Measurements from ENCODE around the gene PIKFYVE.

The PIKFYVE gene

DNA sequence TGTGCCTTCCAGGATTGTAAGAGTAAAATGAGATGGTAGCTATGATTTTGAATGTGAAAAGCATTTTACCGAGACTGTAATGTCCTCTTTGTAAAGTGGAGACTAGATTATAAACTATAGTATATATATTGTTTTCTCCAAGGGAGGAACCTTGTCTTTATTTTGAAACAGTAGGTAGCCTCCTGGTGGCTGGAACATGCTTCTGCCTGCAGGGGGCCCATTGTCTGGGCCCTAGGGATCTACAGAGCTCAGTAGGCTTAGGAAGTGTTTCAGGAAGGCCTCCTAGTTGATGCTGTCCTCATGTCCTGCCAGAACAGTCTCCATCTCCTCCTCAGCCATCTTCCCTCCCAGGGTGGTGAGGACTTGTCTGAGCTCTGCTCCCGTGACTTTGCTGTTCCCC lies 3.0 kb downstream of the PIKFYVE start:
- TF ChIP-seq YY1 (IDR thresholded peaks at IDR 0.05; ENCODE audit: low read depth) (no peak), NFIC (IDR thresholded peaks at IDR 0.05) (no peak), CREB1 (IDR thresholded peaks at IDR 0.05; ENCODE audit: low read depth) (no peak), TAF1 (IDR thresholded peaks at IDR 0.05; ENCODE audit: low read depth) (no peak), TEAD4 (IDR thresholded peaks at IDR 0.05) (no peak), RAD21 (IDR thresholded peaks at IDR 0.05; ENCODE audit: low read depth) (no peak), FOXM1 (IDR thresholded peaks at IDR 0.05; ENCODE audit: borderline replicate concordance, low read depth) (no peak), CEBPB (IDR thresholded peaks at IDR 0.05) (no peak)
- TF ChIP-seq, protein P1, sequence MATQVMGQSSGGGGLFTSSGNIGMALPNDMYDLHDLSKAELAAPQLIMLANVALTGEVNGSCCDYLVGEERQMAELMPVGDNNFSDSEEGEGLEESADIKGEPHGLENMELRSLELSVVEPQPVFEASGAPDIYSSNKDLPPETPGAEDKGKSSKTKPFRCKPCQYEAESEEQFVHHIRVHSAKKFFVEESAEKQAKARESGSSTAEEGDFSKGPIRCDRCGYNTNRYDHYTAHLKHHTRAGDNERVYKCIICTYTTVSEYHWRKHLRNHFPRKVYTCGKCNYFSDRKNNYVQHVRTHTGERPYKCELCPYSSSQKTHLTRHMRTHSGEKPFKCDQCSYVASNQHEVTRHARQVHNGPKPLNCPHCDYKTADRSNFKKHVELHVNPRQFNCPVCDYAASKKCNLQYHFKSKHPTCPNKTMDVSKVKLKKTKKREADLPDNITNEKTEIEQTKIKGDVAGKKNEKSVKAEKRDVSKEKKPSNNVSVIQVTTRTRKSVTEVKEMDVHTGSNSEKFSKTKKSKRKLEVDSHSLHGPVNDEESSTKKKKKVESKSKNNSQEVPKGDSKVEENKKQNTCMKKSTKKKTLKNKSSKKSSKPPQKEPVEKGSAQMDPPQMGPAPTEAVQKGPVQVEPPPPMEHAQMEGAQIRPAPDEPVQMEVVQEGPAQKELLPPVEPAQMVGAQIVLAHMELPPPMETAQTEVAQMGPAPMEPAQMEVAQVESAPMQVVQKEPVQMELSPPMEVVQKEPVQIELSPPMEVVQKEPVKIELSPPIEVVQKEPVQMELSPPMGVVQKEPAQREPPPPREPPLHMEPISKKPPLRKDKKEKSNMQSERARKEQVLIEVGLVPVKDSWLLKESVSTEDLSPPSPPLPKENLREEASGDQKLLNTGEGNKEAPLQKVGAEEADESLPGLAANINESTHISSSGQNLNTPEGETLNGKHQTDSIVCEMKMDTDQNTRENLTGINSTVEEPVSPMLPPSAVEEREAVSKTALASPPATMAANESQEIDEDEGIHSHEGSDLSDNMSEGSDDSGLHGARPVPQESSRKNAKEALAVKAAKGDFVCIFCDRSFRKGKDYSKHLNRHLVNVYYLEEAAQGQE (IDR thresholded peaks at IDR 0.05; ENCODE audit: low read depth) = no peak
- TF ChIP-seq, protein P2, sequence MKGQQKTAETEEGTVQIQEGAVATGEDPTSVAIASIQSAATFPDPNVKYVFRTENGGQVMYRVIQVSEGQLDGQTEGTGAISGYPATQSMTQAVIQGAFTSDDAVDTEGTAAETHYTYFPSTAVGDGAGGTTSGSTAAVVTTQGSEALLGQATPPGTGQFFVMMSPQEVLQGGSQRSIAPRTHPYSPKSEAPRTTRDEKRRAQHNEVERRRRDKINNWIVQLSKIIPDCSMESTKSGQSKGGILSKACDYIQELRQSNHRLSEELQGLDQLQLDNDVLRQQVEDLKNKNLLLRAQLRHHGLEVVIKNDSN (IDR thresholded peaks at IDR 0.05) = no peak
- TF ChIP-seq, protein P3, sequence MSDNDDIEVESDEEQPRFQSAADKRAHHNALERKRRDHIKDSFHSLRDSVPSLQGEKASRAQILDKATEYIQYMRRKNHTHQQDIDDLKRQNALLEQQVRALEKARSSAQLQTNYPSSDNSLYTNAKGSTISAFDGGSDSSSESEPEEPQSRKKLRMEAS (IDR thresholded peaks at IDR 0.05) = no peak

DNA sequence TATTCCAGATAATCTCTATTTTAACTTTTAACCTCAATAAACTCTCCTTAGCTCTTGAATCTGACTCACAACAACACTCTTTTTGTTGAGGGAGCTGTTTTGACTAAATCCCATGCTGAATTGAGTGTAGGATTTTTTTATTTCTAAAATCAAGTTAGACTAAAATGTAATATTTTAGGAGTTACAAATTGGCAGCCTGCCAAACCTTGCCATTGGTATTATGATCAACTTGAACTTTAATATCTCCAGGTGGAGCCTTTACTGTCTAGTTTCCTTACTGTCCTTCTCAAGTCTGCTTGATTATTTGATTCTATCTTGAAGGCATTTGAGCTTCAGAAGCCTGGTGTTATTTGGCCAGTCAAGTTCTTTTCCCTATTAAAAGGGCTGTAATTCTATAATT lies 8.7 kb downstream of the PIKFYVE start:
- TF ChIP-seq NFIC (IDR thresholded peaks at IDR 0.05) (peak; percentile 36; the same call in 1 of the 2 replicates), EGR1 (IDR thresholded peaks at IDR 0.05) (no peak), TCF12 (IDR thresholded peaks at IDR 0.05; ENCODE audit: low read depth) (no peak)

DNA sequence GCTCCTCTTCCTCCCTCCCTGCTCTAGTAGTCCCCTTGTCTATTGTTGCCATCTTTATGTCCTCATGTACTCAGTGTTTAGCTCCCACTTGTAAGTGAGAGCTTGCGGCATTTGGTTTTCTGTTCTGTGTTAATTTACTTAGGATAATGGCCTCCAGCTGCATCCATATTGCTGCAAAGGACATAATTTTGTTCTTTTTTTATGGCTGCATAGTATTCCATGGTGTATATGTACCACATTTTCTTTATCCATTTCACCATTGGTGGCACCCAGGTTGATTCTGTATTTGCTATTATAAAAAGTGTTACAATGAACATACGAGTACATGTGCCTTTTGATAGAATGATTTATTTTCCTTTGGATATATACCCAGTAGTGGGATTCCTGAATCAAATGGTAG lies 12.5 kb downstream of the PIKFYVE start:
- TF ChIP-seq RAD21 (IDR thresholded peaks at IDR 0.05; ENCODE audit: low read depth) = no peak
- no peak for TF ChIP-seq TCF12 (IDR thresholded peaks at IDR 0.05; ENCODE audit: low read depth)
- TF ChIP-seq, protein P3 (IDR thresholded peaks at IDR 0.05) = no peak
- TF ChIP-seq CEBPB (IDR thresholded peaks at IDR 0.05) = no peak
- TF ChIP-seq NFIC (IDR thresholded peaks at IDR 0.05) = no peak
- no peak for TF ChIP-seq ZBTB7A (IDR thresholded peaks at IDR 0.05; ENCODE audit: low read depth)
- no peak for TF ChIP-seq CREB1 (IDR thresholded peaks at IDR 0.05; ENCODE audit: low read depth)
- no peak for TF ChIP-seq TEAD4 (IDR thresholded peaks at IDR 0.05)
- TF ChIP-seq YY1 (IDR thresholded peaks at IDR 0.05; ENCODE audit: low read depth) = no peak
- TF ChIP-seq TAF1 (IDR thresholded peaks at IDR 0.05; ENCODE audit: low read depth) = no peak
- TF ChIP-seq FOXM1 (IDR thresholded peaks at IDR 0.05; ENCODE audit: borderline replicate concordance, low read depth) = no peak
- TF ChIP-seq, protein P2 (IDR thresholded peaks at IDR 0.05) = no peak
- TF ChIP-seq EGR1 (IDR thresholded peaks at IDR 0.05) = no peak
- TF ChIP-seq EP300 (IDR thresholded peaks at IDR 0.05; ENCODE audit: borderline replicate concordance) = no peak
- TF ChIP-seq, protein P1 (IDR thresholded peaks at IDR 0.05; ENCODE audit: low read depth) = no peak

DNA sequence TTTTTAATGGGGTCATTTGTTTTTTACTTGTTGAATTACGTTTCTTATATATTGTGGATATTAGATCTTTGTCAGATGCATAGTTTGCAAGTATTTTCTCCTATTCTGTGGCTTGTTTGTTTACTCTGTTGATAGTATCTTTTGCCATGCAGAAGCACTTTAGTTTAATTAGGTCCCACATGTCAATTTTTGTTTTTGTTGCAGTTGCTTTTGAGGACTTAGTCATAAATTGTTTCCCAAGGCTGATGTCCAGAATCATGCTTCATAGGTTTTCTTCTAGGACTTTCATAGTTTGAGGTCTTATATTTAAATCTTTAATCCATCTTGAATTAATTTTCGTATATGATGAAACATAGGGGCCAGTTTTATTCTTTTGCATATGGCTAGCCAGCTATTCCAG lies 13.2 kb downstream of the PIKFYVE start:
- no peak for TF ChIP-seq CEBPB (IDR thresholded peaks at IDR 0.05)

DNA sequence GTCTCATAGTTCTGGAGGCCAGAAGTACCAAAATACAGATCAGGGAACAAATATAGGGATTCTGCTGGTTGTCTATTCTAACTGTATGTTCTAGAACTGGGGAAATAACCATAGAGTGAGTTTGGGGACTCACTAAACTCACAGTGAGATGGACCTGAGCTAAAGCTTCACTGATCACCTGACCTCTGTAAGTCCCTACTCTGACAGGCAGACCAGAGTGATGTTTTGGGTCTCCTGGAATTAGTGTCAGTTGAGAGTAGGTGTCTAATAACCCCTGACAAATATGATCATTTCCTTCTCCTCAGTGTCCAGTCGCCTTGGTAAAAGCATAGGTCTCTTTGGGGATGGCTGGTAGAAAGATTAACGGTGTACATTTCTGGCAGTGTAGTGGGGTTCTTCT lies 14.2 kb downstream of the PIKFYVE start:
- no peak for TF ChIP-seq CEBPB (IDR thresholded peaks at IDR 0.05)
- TF ChIP-seq, protein P1 (IDR thresholded peaks at IDR 0.05; ENCODE audit: low read depth) = no peak
- TF ChIP-seq EP300 (IDR thresholded peaks at IDR 0.05; ENCODE audit: borderline replicate concordance) = no peak
- no peak for TF ChIP-seq CREB1 (IDR thresholded peaks at IDR 0.05; ENCODE audit: low read depth)
- TF ChIP-seq, protein P3 (IDR thresholded peaks at IDR 0.05) = no peak

All from Ishikawa (cell line).